NAMALWA (cell line): ENCODE measurements around the gene TBC1D10A.
"Not testable (repeated sequence)": the region's sequence is repeated elsewhere in the genome, so short reads cannot be mapped to it uniquely, and the experiment has no call there.

Experiments
- DNase-seq: peaks from one replicate; pipeline ENCODE4 v3.0.0-alpha.2; 2015; ENCODE audit warnings: low spot score

TBC1D10A gene

DNA sequence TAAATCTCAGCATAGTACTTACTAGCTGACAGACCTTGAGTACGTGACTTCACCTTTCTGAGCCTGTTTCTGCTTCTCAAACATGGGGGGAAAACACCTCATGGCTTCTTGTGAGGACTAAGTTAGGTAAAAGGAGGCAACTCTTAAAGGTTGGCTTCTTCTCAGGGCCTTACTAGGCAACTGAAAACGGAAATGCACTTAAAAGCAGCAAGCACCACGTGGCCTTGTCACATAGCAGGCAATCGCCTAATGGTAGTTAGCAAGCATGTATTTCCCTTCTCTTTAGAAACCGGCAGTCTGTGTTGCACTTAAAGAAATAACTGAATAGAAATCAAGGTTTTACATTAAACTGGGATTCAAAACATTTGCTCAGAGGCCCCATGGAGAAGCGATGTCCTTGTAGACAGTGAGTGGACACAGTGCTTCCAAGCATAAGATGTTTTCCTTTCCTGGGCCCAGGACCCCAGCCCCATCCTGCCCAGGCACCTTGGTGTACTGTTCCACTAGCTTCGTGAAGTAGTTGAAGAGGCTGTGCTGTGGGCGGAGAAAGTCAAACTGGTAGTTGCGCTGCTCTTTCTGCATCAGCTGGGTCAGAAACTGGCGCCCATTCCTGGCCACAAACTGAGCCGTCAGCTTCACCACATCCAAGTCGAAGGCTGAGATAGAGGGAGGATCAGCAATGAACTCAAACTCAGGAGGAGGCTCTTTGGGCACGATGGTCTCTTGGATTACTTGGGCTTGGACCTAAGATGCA is 17.9 kb upstream of the TBC1D10A start:
- DNase-seq, result no peak

- DNase-seq, result no peak
Measured at GRCh38 chr22:30340911-30341685, 14.4 kb upstream of the TBC1D10A start.

DNA sequence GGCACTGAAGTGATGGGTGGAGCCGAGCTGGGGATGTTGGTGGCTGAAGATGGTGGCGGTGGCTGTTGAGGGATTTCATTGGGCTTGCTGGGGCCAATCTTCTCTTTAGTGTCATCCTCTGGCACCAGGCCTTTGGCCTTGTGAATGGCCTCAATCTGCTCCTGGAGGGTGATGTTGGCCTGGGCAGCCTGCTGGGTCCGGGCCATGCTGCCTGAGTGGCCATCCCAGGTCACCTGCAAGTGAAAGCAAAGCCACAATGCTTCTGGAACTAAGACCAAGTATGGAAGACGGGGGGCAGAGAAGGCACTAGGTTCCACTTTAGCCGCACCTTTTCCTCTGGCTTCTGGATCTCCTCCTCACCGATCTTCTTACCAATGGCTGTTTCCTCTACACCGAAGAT is 12.1 kb upstream of the TBC1D10A start:
- DNase-seq, result no peak

- DNase-seq, result not testable (repeated sequence)
Measured at GRCh38 chr22:30338341-30338740, 11.6 kb upstream of the TBC1D10A start.

DNA sequence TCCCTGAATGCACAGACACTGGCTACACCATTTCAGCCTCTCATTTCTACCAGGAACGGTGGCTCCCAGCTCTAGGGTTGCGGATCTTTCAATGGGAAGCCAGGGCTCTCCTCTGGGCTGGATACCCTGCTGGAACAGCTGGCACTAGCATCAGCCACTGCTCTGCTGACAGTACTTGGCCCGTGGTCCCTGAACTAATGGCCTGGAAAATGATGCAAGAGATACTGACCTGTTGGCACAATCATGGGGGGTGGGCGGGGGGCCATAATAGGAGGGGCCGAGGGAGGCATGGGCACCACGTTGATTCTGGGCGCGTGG is 10.7 kb upstream of the TBC1D10A start:
- no peak for DNase-seq

GRCh38 chr22:30336752-30337460 is 10.2 kb upstream of the TBC1D10A start:
- no peak for DNase-seq

GRCh38 chr22:30335236-30335635 is 8.5 kb upstream of the TBC1D10A start:
- DNase-seq, result no peak

DNA sequence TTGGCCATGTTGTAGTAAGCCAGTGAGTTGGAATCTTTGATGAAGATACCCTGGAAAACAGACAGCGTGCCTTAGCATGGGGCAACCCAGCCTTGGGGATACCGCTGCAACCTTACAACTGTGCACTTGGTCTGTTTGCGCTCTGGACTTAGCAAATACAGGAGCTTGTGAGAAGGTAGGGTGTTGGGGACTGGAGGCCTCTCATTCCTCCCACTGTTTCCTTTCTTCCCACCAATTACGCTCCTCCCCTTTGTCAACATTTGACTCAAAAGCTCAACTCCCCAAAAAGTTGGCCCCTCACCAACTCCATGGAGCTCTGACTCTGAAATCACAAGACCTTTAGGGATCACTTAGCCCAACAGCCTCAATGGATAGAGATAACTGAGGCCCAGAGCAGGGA is 7.9 kb upstream of the TBC1D10A start:
- no peak for DNase-seq

DNA sequence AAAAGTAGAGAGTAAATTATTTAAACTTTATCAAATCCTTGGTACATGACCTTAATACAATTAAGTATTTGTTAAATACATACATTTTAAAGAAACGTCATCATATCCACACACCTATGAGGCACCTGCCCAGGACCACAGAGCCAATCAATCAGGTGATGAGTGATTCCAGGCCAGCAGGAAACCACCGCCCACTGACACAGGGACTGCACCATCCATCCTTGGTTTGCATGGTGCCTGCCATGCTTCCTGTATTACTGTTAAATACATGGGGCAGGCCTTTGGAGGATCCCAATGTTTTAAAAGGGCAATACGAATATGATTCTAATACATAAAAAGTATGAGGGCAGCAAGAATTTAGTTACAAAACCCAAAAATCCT is 7.0 kb upstream of the TBC1D10A start:
- no peak for DNase-seq

- DNase-seq, result no peak
Measured at GRCh38 chr22:30332994-30333706, 6.4 kb upstream of the TBC1D10A start.

- no peak for DNase-seq
Measured at GRCh38 chr22:30332551-30332950, 5.8 kb upstream of the TBC1D10A start.

GRCh38 chr22:30328466-30329049 is 1.8 kb upstream of the TBC1D10A start:
- DNase-seq, result no peak

DNA sequence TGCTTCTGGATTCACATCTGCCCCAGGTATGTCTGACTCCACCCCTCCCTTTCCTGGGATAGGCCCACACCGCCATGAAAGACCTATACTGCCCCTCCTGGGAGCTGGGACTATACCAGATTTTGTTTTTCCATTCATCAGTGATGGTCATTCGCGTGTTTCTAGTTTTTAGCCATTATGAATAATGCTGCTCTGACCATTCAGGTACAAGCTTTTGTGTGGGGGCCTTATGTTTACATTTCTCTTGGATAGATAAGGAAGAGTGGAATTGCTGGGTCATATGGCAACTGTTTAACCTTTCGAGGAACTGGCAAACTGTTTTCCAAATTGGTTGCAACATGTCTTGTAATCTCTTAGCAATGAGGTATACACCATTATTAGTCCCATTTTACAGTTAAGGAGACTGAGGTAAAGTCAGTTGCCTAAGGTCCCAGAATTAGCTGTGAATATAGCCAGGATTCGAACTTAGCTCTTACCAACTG is 1.2 kb upstream of the TBC1D10A start:
- no peak for DNase-seq

- DNase-seq, result no peak
Measured at GRCh38 chr22:30326255-30326705, 461 bp downstream of the TBC1D10A start.

GRCh38 chr22:30325724-30326254 is 952 bp downstream of the TBC1D10A start:
- DNase-seq, result no peak

DNA sequence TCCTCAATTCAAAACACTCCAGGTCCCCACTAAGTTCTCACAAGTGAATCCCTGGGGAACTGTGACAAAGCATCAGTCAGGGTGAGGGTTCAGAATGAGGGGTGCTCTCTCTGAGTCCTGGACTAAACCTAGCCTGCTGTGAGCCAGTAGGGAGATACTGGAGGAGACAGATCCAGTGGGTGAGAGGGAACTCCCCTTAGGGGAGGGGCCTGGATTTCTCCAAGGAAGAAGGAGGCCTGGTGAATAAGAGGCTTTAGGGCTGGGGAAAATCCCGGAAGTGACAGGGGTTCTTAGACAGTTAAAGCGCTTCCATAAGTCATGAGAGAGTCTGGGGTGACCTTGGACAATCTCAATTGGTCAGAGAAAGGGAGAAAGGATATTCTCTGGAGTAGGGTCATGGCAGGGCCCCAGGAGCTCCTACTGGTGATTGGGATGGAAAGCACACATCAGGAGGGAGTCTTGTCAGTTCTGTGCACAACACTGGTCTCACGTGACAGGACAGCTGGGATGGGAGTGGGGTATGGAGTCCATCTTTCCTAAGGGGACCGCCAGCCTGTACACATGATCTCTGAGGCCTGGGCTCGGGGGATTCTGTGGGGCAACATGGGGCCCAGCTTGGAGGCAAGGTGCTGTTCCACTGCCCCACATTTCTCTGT is 1.5 kb downstream of the TBC1D10A start:
- DNase-seq, result no peak

DNA sequence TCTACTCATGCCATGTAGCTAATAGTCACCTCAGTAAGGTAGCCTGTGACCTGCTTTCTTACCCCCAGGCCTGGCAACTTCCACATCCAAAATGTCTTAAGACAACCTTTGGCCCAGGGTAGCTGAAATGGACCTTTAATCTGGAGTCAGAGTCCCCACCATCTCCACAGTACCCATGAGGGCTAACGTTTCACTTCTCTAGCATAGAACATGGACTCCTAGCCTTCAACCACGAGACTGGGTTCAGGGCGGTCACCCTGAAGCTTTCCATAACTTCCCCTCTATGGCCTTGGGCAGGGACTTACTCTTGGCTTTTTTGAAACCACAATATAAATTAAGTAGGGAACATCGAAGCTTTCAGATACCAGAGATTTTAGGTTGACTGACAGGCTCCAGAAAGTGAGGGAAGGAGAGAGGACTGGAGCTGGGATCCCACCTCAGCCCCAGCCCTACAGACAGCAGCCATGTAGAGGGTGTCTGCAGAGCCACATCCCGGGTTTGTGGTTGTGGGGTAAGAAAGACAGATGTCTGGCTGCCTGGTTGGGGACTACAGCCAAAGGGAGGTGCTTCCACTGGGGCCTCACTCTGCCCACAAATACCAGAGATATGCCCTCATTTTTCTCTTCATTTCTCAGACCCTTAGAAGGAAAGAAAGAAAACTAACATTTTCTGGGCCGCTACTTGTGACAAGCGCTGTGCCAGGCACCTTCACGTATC is 2.6 kb downstream of the TBC1D10A start:
- no peak for DNase-seq

DNA sequence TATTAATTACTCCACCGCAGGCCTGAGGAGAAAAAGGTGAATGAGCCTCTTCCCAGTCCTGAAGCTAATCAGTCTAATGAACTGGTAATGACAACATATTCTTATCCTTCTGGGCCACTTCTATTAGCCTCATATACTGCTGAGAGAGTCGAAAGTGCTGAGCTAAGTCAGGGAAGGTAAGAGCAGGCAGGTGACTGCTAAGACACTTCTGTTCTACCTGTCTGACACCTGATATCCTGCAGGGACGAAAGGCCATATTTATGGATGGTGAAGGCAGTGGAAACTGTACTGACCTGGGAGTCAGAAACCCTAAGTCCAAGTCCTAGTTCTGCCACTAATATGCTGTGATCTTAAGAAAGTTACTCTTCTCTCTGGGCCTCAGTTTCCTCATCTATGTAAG is 3.5 kb downstream of the TBC1D10A start:
- no peak for DNase-seq

- DNase-seq, result no peak
Measured at GRCh38 chr22:30321461-30321860, 5.3 kb downstream of the TBC1D10A start.

- DNase-seq, result no peak
Measured at GRCh38 chr22:30320021-30320556, 6.7 kb downstream of the TBC1D10A start.
